PC-3 (cell line): ENCODE measurements around the gene SEC16A. TPM values are rescaled to one million over a fixed set of nuclear protein-coding genes. Genes with fewer than 3 reads are reported as not detected.

Experiments
- ATAC-seq: fragments of 200-7000 bp; cut with Tn5 transposase; 2 replicates; pipeline ENCODE4 v1.9.1; 2020; ENCODE audit warnings: mild to moderate bottlenecking, moderate library complexity
- BruUV-seq: library from RNA; stranded (reverse); fragments of 400-500 nt; replicated peaks from 2 replicates; lab custom pipeline; 2021; lab: Mats Ljungman, UMichigan
- CTCF ChIA-PET: fragments of 300-600 bp; sonication (Branson Sonifier 250); formaldehyde crosslinking; loops from one replicate; lab custom pipeline; 2022; ENCODE audit warnings: antibody characterized with exemption; lab: Charles Lee
- POLR2A ChIA-PET: fragments of 300-600 bp; sonication (Branson Sonifier 250); formaldehyde crosslinking; loops from one replicate; lab custom pipeline; 2022; ENCODE audit warnings: antibody characterized with exemption; ENCODE audit not compliant: unreplicated experiment; lab: Charles Lee
- DNase-seq: peaks from one replicate; pipeline ENCODE4 v3.0.0-alpha.2; 2015
- H2AFZ ChIP-seq: fragments of 300-600 bp; sonication (generic); 2 replicates; pipeline ENCODE4 v1.6.0; 2016; ENCODE audit warnings: antibody characterized with exemption, low read length
- H3F3A ChIP-seq: fragments of 300-600 bp; sonication (generic); one replicate; pipeline ENCODE4 v1.6.0; 2017; ENCODE audit warnings: antibody characterized with exemption, low read length, control low read depth, mild to moderate bottlenecking; ENCODE audit not compliant: unreplicated experiment
- H3K27ac ChIP-seq: fragments of 300-600 bp; sonication (generic); 2 replicates; pipeline ENCODE4 v1.5.1; 2016; ENCODE audit warnings: mild to moderate bottlenecking, low read length
- H3K27me3 ChIP-seq: fragments of 300-600 bp; sonication (generic); 2 replicates; pipeline ENCODE4 v1.6.1; 2016; ENCODE audit warnings: low read length, mixed read lengths
- H3K36me3 ChIP-seq: fragments of 300-600 bp; sonication (generic); 2 replicates; pipeline ENCODE4 v1.6.1; 2016; ENCODE audit warnings: low read depth, mixed run types, low read length, mixed read lengths
- H3K4me1 ChIP-seq: fragments of 300-600 bp; sonication (generic); 2 replicates; pipeline ENCODE4 v1.5.1; 2016; ENCODE audit warnings: low read length; ENCODE audit not compliant: insufficient read depth
- H3K4me2 ChIP-seq: fragments of 300-600 bp; sonication (generic); 2 replicates; pipeline ENCODE4 v1.6.0; 2016; ENCODE audit warnings: low read length
- H3K4me3 ChIP-seq: fragments of 300-600 bp; sonication (generic); 2 replicates; pipeline ENCODE4 v1.5.1; 2016; ENCODE audit warnings: mild to moderate bottlenecking, low read length, mixed read lengths
- H3K79me2 ChIP-seq: fragments of 300-600 bp; sonication (generic); 2 replicates; pipeline ENCODE4 v1.6.1; 2017; ENCODE audit warnings: low read length, mixed read lengths
- H3K9ac ChIP-seq: fragments of 300-600 bp; sonication (generic); 2 replicates; pipeline ENCODE4 v1.6.0; 2016; ENCODE audit warnings: mild to moderate bottlenecking, low read length
- H3K9me2 ChIP-seq: fragments of 300-600 bp; sonication (generic); replicated peaks from 2 replicates; pipeline ENCODE4 v1.6.1; 2016; ENCODE audit warnings: mixed run types, low read length, mixed read lengths
- H3K9me3 ChIP-seq: fragments of 300-600 bp; sonication (generic); 2 replicates; pipeline ENCODE4 v1.6.1; 2016; ENCODE audit warnings: low read length, mixed read lengths
- H4K20me1 ChIP-seq: fragments of 300-600 bp; sonication (generic); 2 replicates; pipeline ENCODE4 v1.6.1; 2016; ENCODE audit warnings: low read length, mixed read lengths
- EZH2 ChIP-seq: fragments of 300-600 bp; sonication (generic); IDR thresholded peaks from one replicate; pipeline ENCODE4 v1.6.1; 2017; ENCODE audit warnings: antibody characterized with exemption, mild to moderate bottlenecking, low read length; ENCODE audit not compliant: unreplicated experiment
- EZH2phosphoT487 ChIP-seq: fragments of 300-600 bp; sonication (generic); IDR thresholded peaks from 2 replicates; pipeline ENCODE4 v1.6.1; 2018; ENCODE audit warnings: mild to moderate bottlenecking, antibody characterized with exemption, low read length, borderline replicate concordance
- intact Hi-C: fragments of 100-400 bp; cut with micrococcal nuclease; formaldehyde crosslinking; loops from 2 replicates; pipeline ENCODE4 v1.9.0; 2023
- total RNA-seq: library from RNA; depleted of rRNA; stranded (reverse); fragments of >200 nt; gene quantifications from 2 replicates; pipeline ENCODE4 v1.2.3, GENCODE V29; 2014
- TF ChIP-seq, protein P1 (sequence below): fragments of 300-600 bp; sonication (generic); conservative IDR thresholded peaks from 2 replicates; pipeline ENCODE4 v1.5.1; 2017; ENCODE audit warnings: antibody characterized with exemption, low read depth, mild to moderate bottlenecking, low read length

SEC16A gene
- total RNA-seq, 1 experiment from 2014 or later = 28.3 TPM

DNA sequence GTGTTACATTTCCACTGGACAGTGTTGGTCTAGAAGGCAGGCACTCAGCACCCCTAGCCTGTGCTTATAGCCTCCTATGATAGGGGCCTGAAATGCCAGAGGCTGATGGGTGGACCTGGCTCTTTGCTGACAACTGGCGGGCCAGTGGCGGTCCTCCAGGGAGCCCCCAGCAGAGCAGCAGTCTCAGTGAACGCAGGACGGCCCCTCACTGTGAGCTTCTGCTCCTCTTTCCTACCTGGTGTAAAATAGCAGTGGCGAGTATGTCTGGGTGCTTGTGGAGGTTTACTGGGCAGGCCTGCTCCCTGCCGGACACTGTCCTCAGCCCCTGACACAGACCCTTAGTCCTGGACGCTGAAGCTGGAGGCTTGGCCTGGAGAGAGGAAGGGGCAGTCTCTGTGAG lies 3.3 kb upstream of the SEC16A start:
- POLR2A ChIA-PET = no interaction called here
- H3K36me3 ChIP-seq = no peaks in the 10 kb centered on the region

GRCh38 chr9:136485049-136486045 lies 2.5 kb upstream of the SEC16A start:
- Histone ChIP-seq H3K27me3 (no peaks in the 10 kb centered on the region), H3K9ac (peak overlapping the region; percentile 98), H3K9me3 (no peaks in the 10 kb centered on the region), H3K36me3 (no peaks in the 10 kb centered on the region), H3K27ac (peak overlapping the region; percentile 97), H3K9me2 (no peaks in the 10 kb centered on the region), H3K79me2 (peaks cover 25% of the 10 kb centered on the region), H3F3A (no peaks in the 10 kb centered on the region), H2AFZ (peak overlapping the region; percentile 57; the same call in 1 of the 2 replicates), H3K4me3 (peak overlapping the region; percentile 79), H4K20me1 (peaks cover 13% of the 10 kb centered on the region), H3K4me1 (peaks cover 7% of the 10 kb centered on the region; the same call in 1 of the 2 replicates), H3K4me2 (peak overlapping the region; percentile 96)
- BruUV-seq = no TSS peak
- ATAC-seq (peak; percentile 32), DNase-seq (peak; percentile 64)
- intact Hi-C loops = loop anchor here (5.0 to 10.0 kb wide), 2 partner anchors 59 to 207 kb away; partner anchors contain the start of gene NOTCH1
- ChIA-PET POLR2A (no interaction called here), CTCF (interaction anchor here (0.5 to 1.2 kb wide), 3 partner anchors 61 to 208 kb away, joined by 4 to 5 read pairs (median 4); partner anchors contain the start of gene NOTCH1)
- TF ChIP-seq, protein P1, sequence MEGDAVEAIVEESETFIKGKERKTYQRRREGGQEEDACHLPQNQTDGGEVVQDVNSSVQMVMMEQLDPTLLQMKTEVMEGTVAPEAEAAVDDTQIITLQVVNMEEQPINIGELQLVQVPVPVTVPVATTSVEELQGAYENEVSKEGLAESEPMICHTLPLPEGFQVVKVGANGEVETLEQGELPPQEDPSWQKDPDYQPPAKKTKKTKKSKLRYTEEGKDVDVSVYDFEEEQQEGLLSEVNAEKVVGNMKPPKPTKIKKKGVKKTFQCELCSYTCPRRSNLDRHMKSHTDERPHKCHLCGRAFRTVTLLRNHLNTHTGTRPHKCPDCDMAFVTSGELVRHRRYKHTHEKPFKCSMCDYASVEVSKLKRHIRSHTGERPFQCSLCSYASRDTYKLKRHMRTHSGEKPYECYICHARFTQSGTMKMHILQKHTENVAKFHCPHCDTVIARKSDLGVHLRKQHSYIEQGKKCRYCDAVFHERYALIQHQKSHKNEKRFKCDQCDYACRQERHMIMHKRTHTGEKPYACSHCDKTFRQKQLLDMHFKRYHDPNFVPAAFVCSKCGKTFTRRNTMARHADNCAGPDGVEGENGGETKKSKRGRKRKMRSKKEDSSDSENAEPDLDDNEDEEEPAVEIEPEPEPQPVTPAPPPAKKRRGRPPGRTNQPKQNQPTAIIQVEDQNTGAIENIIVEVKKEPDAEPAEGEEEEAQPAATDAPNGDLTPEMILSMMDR = peak; percentile 78
- no peak for TF ChIP-seq EZH2

More for the DNA sequence above, 3.3 kb upstream of the SEC16A start:
- no peak overlapping the region for H3K9ac ChIP-seq
- no peak overlapping the region for H3K4me3 ChIP-seq
- intact Hi-C loops = loop anchor here (5.0 to 10.0 kb wide), 2 partner anchors 59 to 206 kb away; partner anchors contain the start of gene NOTCH1
- no peak for TF ChIP-seq EZH2
- H3K9me3 ChIP-seq = no peaks in the 10 kb centered on the region
- peaks cover 17% of the 10 kb centered on the region for H3K79me2 ChIP-seq
- no peak for DNase-seq
- H3F3A ChIP-seq = no peaks in the 10 kb centered on the region
- no TSS peak for BruUV-seq
- peaks cover 7% of the 10 kb centered on the region; the same call in 1 of the 2 replicates for H3K4me1 ChIP-seq
- peaks cover 13% of the 10 kb centered on the region for H4K20me1 ChIP-seq
- ATAC-seq = no peak
- no peaks in the 10 kb centered on the region for H3K9me2 ChIP-seq
- H3K27ac ChIP-seq = no peak overlapping the region
- H3K27me3 ChIP-seq = no peaks in the 10 kb centered on the region
- CTCF ChIA-PET = no interaction called here
- no peak overlapping the region for H3K4me2 ChIP-seq
- no peak overlapping the region for H2AFZ ChIP-seq

- BruUV-seq = TSS peak; percentile 58
- intact Hi-C loops = loop anchor here (5.0 to 10.0 kb wide), 2 partner anchors 60 to 208 kb away; partner anchors contain the start of gene NOTCH1
- peak overlapping the region; percentile 97 for H3K27ac ChIP-seq
These were observed 1.6 kb upstream of the SEC16A start for GRCh38 chr9:136484153-136485048.

More at GRCh38 chr9:136484153-136485048, 1.6 kb upstream of the SEC16A start:
- peak overlapping the region; percentile 96 for H3K4me2 ChIP-seq
- no peaks in the 10 kb centered on the region for H3K9me2 ChIP-seq
- H3K9me3 ChIP-seq = no peaks in the 10 kb centered on the region
- H3K9ac ChIP-seq = peak overlapping the region; percentile 98
- H3K4me3 ChIP-seq = peak overlapping the region; percentile 79
- ChIA-PET POLR2A (interaction anchor here (0.6 kb wide), 1 partner anchor 105 kb away, joined by 3 read pairs; no protein-coding TSS in a partner anchor), CTCF (interaction anchor here (1.1 to 1.2 kb wide), 2 partner anchors 147 to 209 kb away, joined by 4 read pairs; no protein-coding TSS in a partner anchor)
- DNase-seq (peak; percentile 69), ATAC-seq (peak; percentile 45)
- peaks cover 34% of the 10 kb centered on the region for H3K79me2 ChIP-seq
- H3K27me3 ChIP-seq = no peaks in the 10 kb centered on the region
- H3K4me1 ChIP-seq = peaks cover 7% of the 10 kb centered on the region; the same call in 1 of the 2 replicates
- TF ChIP-seq EZH2phosphoT487 = no peak
- TF ChIP-seq, protein P1 = no peak
- no peak for TF ChIP-seq EZH2
- no peaks in the 10 kb centered on the region for H3F3A ChIP-seq
- H4K20me1 ChIP-seq = peaks cover 21% of the 10 kb centered on the region
- peak overlapping the region; percentile 57 for H2AFZ ChIP-seq
- H3K36me3 ChIP-seq = no peaks in the 10 kb centered on the region; the same call in 1 of the 2 replicates
